NCI-H524 treated with DMSO at 0.1 percent for 48 hours (cell line): Measurements from ENCODE around the gene NKX1-1.
"Not testable (repeated sequence)": the region's sequence is repeated elsewhere in the genome, so short reads cannot be mapped to it uniquely, and the experiment has no call there.

Experiments used
- DNase-seq: peaks from one replicate; lab custom pipeline; 2025; lab: John Stamatoyannopoulos, UW

Gene NKX1-1

DNA sequence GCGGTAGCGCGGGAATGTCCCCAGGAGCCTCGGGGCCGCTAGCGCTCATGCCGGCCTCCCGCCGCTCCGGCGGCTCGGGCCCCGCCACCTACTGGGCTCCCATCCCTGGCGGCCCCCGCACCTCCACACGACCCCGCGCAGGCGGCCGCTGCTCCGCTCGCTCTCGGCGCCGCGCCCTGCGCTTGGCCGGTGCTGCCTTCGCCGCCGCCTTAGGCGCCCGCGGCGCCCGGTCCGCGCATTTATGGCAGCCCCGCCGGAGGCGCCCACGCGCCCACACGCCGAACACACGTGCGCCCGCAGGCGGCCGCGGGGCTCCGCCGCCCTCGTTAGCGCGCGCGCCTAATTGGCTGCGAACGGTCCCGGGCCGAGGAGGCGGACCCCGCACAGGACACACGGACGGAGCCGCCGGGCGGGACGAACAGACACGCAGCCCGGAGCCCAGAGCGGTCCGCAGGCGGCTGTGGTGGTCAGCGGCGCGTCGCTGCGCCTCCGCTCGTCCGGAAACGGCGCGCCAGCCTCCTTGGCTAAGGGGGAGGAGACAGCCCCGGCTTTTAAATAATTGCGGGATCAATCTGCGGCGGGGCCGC is at the start of gene NKX1-1:
Gene NKX1-1, minus strand, starts transcription at position 49 of the 587 bp plus-strand sequence. Its CDS starts 0 bp downstream, at position 49.
- no peak for DNase-seq

GRCh38 chr4:1453731-1454130 is 47.5 kb upstream of the NKX1-1 start:
- no peak for DNase-seq

DNA sequence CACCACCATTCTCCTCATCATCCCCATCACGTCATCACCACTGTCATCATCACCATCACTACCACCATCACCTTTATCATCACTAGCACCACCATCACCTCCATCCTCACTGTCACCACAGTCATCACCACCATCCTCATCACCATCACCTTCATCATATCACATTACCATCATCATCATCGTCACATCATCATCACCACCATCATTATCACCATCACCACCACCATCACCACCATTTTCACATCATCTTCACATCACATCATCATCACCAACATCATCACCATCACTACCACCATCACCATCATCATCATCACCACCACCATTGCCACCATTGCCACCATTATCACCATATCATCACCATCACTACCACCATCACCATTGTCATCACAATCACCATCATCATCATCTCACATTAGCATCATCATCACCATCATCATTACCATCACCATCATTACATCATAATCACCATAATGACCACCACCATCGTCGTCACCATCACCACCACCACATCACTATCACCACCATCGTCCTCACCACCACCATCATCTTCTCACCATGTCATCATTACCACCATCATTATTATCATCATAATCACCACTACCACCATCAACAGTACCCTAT is 46.3 kb upstream of the NKX1-1 start:
- DNase-seq, result no peak

- no peak for DNase-seq
Observed at GRCh38 chr4:1451752-1452122, 45.5 kb upstream of the NKX1-1 start.

DNA sequence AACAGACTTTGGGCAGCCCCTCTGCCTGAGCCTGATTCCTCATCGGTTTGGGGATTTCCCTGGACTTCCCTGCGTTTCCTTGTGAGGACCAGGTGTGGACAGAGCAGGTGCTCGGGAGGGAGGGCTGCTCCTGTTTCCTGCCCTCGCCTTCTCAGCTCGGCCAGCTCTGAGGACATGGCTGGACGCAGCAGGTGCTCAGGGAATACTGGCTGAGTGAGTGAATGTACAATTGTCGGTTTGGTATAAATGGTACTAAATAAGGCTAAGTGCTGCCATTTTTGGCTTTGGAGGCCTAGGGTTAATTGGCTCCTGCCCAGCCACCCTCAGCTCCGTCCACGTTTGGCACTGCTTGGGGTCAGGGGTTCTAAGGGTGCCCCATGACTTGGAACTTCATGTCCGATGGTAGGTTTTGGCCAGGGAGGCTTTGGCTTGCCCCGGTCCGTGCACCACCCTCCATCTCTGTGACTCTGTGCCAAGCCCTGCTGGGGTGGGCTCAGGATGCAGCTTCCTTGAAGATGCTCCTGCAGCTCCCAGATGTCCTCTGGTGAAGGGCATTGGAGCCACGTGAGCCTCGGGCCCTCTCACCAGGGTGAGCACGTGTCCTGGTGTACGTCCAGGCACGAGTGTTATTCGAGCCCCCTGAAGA is 45.0 kb upstream of the NKX1-1 start:
- no peak for DNase-seq

DNA sequence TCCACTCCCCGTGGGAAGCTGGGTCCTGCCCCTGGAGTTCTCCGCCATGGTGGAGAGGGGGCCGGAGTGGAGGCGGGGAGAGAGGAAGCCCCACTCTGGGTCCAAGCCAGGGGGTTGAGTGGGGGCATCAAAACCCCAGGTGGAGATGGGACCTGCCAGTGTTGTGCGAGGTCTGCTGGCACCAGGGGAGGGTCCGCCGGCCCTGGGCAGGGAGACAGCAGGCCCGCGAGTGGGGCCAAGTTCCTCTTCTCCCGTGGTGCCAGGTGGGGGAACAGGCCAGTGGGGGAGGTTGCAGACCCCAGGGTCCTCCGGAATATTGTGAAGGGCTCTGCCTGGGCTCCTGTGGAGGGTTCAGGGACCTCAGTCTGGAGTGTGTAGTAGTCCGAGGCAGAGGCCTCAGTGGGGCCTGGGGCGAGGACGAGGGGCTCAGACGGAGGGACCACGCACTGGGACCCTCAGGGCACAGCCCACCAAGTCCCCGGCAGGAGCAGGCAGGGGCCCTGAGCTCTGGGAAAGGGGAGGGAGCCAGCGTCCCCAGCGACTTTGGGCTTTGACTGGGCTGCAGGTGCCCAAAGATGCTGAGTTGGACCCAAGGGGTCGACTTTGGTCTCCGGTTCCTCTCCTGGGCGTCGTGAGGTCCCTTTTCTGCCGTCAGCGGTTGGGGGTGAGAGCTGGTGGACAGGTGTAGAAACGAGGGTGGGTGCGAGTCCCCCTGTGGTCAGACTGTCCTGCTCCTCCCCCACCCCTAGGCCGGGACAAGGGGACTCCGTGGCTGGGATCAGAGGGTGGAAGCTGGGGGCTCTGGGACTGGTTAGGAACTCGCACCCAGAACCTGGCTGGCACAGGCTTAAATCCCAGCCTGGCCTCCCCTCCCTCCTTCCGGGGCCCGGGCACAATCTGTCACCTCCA is 43.8 kb upstream of the NKX1-1 start:
- DNase-seq, result no peak

GRCh38 chr4:1449475-1449832 is 43.2 kb upstream of the NKX1-1 start:
- DNase-seq, result no peak

DNA sequence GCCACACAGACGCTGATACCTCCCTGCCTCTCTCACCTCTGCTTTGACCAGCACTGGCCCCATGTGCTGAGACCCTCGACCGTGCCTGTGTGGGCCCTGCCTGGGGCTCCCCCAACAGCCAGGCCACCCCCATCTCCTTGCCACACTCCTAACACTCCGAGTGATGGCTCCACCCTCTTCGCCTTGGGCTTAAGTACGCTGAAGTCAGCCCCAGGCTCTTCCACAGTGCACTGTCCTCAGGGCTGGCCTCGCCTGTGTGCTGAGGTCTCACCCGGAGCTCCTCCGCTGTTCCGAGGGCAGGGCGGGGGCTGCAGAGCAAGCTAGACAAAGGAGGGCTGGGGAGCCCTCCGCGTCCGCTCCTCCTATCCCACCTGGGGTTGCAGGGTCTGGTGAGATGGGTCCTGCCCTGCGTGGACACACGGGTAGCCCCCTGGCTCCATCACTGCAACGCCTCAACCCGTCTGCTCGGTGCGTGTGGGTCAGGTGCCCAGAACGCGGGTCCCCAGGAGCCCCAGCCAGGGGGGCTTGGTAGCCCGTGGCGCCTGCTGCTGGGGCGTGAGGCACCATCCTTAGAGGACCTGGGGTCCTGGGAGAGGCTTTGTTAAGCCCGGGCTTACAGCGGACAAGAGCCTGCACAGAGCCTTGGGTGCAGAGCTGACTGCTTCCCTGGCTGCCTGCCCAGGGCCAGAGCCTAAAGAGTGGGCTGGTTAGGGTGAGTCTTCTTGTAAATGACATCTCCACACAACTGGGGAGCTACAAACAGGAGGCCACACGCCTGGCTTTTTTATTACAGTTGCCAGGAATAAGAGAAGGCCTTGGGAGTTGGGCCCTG is 42.6 kb upstream of the NKX1-1 start:
- DNase-seq, result no peak

DNA sequence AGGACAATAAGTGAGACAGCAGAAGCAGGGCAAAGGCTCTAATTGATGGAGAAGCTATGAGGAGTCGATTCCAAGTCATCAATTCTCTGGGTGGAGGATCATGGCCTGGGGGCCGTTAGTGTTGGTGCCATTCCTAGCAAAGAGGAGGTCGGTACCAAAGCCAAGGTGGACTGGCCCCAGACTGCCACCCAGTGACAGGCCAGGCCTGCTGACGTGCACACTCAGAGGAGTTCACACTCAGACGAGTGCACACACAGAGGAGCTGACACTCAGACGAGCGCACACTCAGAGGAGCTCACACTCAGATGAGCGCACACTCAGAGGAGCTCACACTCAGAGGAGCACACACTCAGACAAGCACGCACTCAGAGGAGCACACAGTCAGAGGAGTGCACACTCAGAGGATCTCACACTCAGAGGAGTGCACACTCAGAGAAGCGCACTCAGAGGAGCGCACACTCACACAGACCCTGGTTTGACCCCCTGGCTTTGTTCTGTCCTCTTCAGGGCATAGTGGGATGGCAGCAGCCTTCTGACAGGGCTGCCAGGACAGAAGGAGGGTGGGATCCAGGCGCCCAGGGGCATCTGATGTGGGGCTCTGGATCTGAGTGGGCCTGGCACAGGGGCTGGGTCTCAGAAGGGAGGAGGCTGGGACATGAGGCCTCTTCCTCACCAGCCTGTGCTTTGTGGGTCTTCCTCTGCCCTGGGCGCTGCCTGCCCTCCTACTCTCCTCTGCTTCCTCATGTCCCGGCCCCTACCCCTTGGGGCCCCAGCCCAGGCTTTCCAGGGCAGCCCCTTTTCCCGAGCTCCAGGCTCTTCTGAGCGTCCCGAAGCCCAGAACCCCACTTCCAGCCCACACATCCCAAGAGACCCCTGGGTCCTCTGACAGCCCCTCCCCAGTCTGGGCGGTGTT is 41.7 kb upstream of the NKX1-1 start:
- DNase-seq, result no peak

DNA sequence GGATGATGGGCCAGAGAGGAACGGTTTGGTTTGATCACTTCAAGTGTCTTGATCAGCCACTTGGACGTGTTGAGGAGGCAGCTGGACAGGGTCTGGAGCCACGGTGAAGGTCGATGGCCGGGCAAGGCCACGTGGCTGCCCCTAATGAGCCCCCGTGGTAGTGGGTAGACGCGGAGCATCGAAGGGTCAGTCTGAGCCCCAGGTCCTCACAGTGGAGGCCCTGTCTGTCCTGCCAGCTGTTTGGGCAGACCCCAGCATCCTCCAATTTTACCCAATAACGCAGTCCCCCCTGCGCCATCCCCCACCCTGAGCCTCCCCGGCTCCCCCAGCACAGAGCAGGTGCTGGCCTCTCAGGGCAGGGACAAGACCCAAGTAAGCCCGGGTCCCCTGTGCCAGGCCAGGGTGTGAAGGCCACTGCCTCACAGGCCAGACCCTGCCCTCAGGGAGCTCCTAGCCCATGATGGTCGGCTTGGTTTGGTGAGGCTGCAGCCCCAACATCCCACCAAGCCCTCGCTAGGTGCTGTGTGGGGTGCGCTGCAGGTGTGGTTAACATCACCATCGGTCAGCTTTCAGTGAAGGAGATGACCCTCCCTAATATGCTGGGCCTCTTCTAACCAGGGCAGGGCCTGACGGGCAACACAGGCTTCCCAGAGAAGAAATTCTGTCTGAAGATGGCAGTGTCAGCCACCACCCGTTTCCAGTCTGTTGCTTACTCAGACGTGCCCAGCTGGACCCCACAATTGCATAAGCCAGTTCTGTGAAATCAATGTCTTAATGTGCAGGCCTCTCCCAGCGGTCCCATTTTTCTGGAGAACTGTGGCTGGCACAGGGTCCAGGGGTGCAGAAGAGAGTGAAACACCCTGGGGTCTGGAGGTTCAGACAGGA is 40.5 kb upstream of the NKX1-1 start:
- DNase-seq, result no peak

DNA sequence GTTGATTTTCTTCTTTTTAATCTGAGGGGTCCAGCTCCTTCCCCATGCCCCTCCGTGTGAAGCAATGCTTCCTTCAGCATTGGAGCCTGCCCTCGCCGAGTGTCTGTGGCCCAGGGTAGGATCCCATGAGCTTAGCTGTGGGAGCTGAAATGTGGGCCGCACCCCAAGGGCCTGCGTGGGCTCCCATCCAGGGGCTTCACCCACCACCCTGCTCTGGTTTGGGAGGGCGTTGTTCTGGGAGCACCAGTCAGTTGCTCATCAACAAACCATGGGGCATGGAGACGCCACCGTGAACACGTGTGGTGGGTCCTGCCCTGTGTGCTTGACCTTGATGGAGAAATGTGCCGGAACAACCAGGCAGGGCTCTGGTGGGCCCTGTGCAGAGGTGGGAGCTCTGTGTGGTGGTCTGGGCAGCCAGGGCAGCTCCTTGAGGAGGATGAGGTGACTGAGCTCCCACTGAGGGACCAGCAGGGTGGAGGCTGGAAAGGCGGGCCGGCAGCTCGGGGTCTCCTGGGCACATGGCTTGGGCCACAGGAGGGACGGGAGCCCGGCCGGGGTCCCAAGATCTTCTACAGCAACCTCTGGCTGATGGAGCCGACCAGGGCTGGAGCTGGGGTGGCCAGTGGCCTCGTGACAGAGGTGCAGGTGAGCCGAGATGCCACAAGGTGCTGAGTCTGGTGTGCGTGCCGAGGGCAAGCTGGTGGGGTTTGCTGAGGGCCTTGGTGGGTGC is 39.6 kb upstream of the NKX1-1 start:
- no peak for DNase-seq

DNA sequence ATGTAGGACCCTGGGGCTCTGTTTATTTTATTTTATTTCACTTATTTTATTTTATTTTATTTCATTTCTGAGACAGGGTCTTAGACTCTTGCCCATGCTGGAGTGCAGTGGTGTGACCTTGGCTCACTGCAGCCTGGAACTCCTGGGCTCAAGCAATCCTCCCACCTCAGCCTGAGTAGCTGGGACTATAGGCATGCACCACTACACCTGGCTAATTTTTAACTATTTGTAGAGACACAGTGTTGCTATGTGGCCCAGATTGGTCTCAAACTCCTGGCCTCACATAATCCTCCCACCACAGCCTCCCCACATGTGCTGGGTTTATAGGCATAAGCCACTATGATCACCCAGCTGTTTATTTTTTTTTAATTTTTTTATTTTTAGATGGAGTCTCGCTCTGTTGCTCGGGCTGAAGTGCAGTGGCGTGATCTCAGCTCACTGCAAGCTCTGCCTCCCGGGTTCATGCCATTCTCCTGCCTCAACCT is 37.5 kb upstream of the NKX1-1 start:
- DNase-seq, result not testable (repeated sequence)

DNA sequence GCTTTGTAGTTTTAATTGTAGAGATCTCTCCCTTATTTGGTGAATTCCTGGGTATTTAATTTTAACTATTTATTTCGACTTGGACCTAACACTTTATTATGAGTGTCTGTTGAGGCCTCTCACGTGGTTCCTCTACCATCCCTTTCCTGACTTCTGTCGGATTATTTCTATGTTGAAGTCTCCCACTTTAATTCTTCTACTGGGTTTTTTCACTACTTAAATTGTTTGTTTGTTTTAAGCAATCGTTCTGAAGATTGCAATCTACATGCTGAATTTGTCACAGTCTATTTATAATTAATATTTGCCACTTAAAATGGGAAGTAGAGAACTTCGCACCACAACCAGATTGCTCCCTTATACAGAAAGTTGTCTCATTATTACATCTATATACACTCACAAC is 20.8 kb upstream of the NKX1-1 start:
- no peak for DNase-seq

DNA sequence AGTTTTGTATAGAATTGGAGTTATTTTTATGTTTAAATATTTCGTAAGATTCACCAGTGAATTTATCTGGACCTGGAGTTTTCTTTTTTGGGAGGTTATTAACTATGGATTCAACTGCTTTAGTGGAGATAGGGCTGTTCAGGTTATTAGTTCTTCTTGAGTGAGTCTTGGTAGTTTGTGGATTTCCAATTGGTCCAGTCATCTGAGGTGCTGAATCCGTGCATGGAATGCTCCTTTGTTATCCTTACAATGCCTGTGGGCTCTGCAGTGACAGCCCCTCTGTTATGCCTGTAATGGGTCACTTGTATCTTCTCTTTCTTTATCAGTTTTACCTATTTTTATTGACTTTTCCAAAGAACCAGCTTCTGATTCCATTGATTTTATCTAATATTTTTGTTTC is 15.4 kb upstream of the NKX1-1 start:
- DNase-seq, result no peak

DNA sequence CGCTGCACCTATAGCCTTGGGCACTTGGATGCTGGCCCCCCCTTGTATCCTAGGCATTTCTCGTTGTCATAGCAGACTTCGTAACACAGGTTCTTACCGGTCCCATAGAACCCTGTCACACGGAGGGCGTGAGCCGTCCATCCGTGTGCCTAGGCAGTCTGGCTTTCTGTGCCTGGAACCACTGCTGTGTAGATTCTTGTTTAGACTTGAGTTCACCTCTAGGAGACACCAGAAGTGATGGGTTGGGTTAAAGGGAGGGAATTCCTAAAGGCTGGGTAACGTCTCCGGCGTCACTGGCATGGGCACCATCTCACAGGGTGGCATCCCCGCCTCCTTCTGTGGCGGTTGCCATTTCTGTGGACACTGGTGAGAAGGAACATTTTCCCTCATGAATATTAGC is 13.5 kb upstream of the NKX1-1 start:
- no peak for DNase-seq

GRCh38 chr4:1418494-1419285 is 12.4 kb upstream of the NKX1-1 start:
- no peak for DNase-seq

GRCh38 chr4:1417522-1418390 is 11.5 kb upstream of the NKX1-1 start:
- DNase-seq, result no peak
